Measurements from ENCODE around the gene HIVEP1. TPM values are rescaled to one million over a fixed set of nuclear protein-coding genes. Genes with fewer than 3 reads are reported as not detected.

Gene HIVEP1
- total and polyA plus RNA-seq, 2 of the 13 experiments (the other 11 are each of a cell fraction or from before 2014, with no cell fraction given) = 7.4 to 9.9 TPM

DNA sequence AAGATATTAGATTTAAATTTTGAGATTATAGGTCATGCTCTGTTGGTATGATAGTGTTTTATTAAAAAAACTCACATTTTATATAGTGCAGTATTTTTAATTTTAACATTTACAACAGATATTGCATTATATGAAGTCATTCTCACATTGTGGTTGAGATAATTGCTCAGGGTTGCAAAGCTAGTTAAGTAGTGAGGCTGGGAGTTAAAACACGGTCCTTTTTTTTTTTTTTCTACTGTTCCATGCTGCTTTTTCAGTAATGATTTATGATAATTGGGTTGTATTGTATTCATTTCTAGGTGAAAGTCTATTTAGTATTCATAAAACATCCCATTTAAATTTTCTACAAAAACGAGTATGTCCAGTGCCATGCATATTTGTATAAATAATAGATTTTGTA lies 160.5 kb downstream of the HIVEP1 start:
- POLR2A ChIA-PET = no interaction called here
- intact Hi-C loops (cut with micrococcal nuclease; ENCODE audit: unreplicated experiment) = no loop called here

More for the DNA sequence above, 160.5 kb downstream of the HIVEP1 start:
- no peak overlapping the region for H3K9ac ChIP-seq (ENCODE audit: insufficient read depth, low read depth, low read length)
- no peak overlapping the region for H3K4me2 ChIP-seq (ENCODE audit: low read depth, low read length)
- TF ChIP-seq HMGXB3 (CRISPR knock-in tag; IDR thresholded peaks at IDR 0.05; ENCODE audit: borderline replicate concordance) = no peak
- no peak for TF ChIP-seq ZNF572 (CRISPR knock-in tag; IDR thresholded peaks at IDR 0.05)
- TF ChIP-seq MXD4 (CRISPR knock-in tag; IDR thresholded peaks at IDR 0.05) = no peak
- no peak for TF ChIP-seq BCLAF1 (IDR thresholded peaks at IDR 0.05)
- TF ChIP-seq, protein P1, sequence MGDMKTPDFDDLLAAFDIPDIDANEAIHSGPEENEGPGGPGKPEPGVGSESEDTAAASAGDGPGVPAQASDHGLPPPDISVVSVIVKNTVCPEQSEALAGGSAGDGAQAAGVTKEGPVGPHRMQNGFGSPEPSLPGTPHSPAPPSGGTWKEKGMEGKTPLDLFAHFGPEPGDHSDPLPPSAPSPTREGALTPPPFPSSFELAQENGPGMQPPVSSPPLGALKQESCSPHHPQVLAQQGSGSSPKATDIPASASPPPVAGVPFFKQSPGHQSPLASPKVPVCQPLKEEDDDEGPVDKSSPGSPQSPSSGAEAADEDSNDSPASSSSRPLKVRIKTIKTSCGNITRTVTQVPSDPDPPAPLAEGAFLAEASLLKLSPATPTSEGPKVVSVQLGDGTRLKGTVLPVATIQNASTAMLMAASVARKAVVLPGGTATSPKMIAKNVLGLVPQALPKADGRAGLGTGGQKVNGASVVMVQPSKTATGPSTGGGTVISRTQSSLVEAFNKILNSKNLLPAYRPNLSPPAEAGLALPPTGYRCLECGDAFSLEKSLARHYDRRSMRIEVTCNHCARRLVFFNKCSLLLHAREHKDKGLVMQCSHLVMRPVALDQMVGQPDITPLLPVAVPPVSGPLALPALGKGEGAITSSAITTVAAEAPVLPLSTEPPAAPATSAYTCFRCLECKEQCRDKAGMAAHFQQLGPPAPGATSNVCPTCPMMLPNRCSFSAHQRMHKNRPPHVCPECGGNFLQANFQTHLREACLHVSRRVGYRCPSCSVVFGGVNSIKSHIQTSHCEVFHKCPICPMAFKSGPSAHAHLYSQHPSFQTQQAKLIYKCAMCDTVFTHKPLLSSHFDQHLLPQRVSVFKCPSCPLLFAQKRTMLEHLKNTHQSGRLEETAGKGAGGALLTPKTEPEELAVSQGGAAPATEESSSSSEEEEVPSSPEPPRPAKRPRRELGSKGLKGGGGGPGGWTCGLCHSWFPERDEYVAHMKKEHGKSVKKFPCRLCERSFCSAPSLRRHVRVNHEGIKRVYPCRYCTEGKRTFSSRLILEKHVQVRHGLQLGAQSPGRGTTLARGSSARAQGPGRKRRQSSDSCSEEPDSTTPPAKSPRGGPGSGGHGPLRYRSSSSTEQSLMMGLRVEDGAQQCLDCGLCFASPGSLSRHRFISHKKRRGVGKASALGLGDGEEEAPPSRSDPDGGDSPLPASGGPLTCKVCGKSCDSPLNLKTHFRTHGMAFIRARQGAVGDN (CRISPR knock-in tag; IDR thresholded peaks at IDR 0.05) = no peak
- no peak for TF ChIP-seq HNRNPH1 (optimal IDR thresholded peaks at IDR 0.05; ENCODE audit: low read depth, low read length)
- no peak for TF ChIP-seq FOXC1 (CRISPR knock-in tag; IDR thresholded peaks at IDR 0.05; ENCODE audit: borderline replicate concordance)
- no peaks in the 10 kb centered on the region for H3K4me1 ChIP-seq (ENCODE audit: insufficient read depth, low read length)
- FAIRE-seq (no peak), DNase-seq (ENCODE audit: low spot score) (no peak), ATAC-seq (no peak)
- no peaks in the 10 kb centered on the region for H3K36me3 ChIP-seq (replicated peaks in 1 of 2; ENCODE audit: control insufficient read depth in 1 of 2, insufficient read depth in 2 of 2, low read length in 2 of 2)
- no peaks in the 10 kb centered on the region for H4K20me1 ChIP-seq (ENCODE audit: insufficient read depth, low read length)
- H3K9me3 ChIP-seq (ENCODE audit: low read length) = no peaks in the 10 kb centered on the region
- BruUV-seq (replicated peaks) = no TSS peak
- 4% methylated on average over 2 of the region's 2 CpGs for WGBS (ENCODE audit: low lambda C conversion rate)
- H3K27ac ChIP-seq (ENCODE audit: extremely low read length, insufficient read depth, low read length) = no peak overlapping the region
- H2AFZ ChIP-seq (ENCODE audit: low read length) = no peak overlapping the region
- H3K27me3 ChIP-seq (ENCODE audit: control insufficient read depth in 1 of 2, insufficient read depth in 2 of 2, low read length in 2 of 2) = no peaks in the 10 kb centered on the region
- H3K79me2 ChIP-seq (ENCODE audit: insufficient read depth, low read length) = no peaks in the 10 kb centered on the region
- in situ Hi-C loops (cut with HindIII; ENCODE audit: extremely low pct_ligation_motif_present, low pct_unique_long_range_greater_than_20kb) = no loop called here
- CTCF ChIA-PET (ENCODE audit: low intra/inter-chr PET ratio, low total read pairs) = no interaction called here
- H3K4me3 ChIP-seq (replicated peaks in 1 of 3; ENCODE audit: insufficient read depth in 1 of 3, low read depth in 2 of 3, low read length in 3 of 3) = no peak overlapping the region

Measured in HepG2 (cell line).